ENCODE results near the gene MAPK4.

The MAPK4 gene

GRCh38 chr18:50653402-50654093 is 93.7 kb downstream of the MAPK4 start:
- H3K36me3 ChIP-seq (ENCODE audit: insufficient read depth, low read length) = no peaks in the 10 kb centered on the region
- TF ChIP-seq EZH2 (IDR thresholded peaks at IDR 0.05; ENCODE audit: borderline replicate concordance, low read depth, low read length, severe bottlenecking) (no peak), CTCF (IDR thresholded peaks at IDR 0.05; ENCODE audit: borderline replicate concordance, extremely low read depth, low read length, poor library complexity, severe bottlenecking) (no peak)
- H3K9me3 ChIP-seq (ENCODE audit: insufficient read depth, low read length, severe bottlenecking) = no peaks in the 10 kb centered on the region
- H3K27ac ChIP-seq (ENCODE audit: low read length) = no peak overlapping the region
- H3K27me3 ChIP-seq (ENCODE audit: insufficient read depth, low read length, poor library complexity) = no peaks in the 10 kb centered on the region
- no peaks in the 10 kb centered on the region for H4K20me1 ChIP-seq (ENCODE audit: insufficient read depth, low read length)
- no peak for DNase-seq
- no peak overlapping the region for H3K4me2 ChIP-seq (ENCODE audit: insufficient read depth, low read length)
- H2AFZ ChIP-seq (ENCODE audit: low read depth, low read length) = no peak overlapping the region
- H3K9ac ChIP-seq (ENCODE audit: low read depth, low read length) = no peak overlapping the region
- no peaks in the 10 kb centered on the region for H3K79me2 ChIP-seq (ENCODE audit: insufficient read depth, low read length)
- H3K4me3 ChIP-seq (ENCODE audit: low read depth in 1 of 2, low read length in 2 of 2) = no peak overlapping the region
- H3K4me1 ChIP-seq (ENCODE audit: insufficient read depth, low read length) = no peaks in the 10 kb centered on the region
- no peak for ATAC-seq (ENCODE audit: insufficient read depth, low read depth)

GRCh38 chr18:50654211-50654610 is 94.3 kb downstream of the MAPK4 start:
- no peaks in the 10 kb centered on the region for H3K27me3 ChIP-seq (ENCODE audit: insufficient read depth, low read length, poor library complexity)
- H2AFZ ChIP-seq (ENCODE audit: low read depth, low read length) = no peak overlapping the region
- no peak overlapping the region for H3K4me3 ChIP-seq (ENCODE audit: low read depth in 1 of 2, low read length in 2 of 2)
- H3K9me3 ChIP-seq (ENCODE audit: insufficient read depth, low read length, severe bottlenecking) = no peaks in the 10 kb centered on the region
- TF ChIP-seq CTCF (IDR thresholded peaks at IDR 0.05; ENCODE audit: borderline replicate concordance, extremely low read depth, low read length, poor library complexity, severe bottlenecking) = no peak
- TF ChIP-seq EZH2 (IDR thresholded peaks at IDR 0.05; ENCODE audit: borderline replicate concordance, low read depth, low read length, severe bottlenecking) = no peak
- no peaks in the 10 kb centered on the region for H3K36me3 ChIP-seq (ENCODE audit: insufficient read depth, low read length)
- no peak for DNase-seq
- no peaks in the 10 kb centered on the region for H4K20me1 ChIP-seq (ENCODE audit: insufficient read depth, low read length)
- no peaks in the 10 kb centered on the region for H3K4me1 ChIP-seq (ENCODE audit: insufficient read depth, low read length)
- no peak overlapping the region for H3K4me2 ChIP-seq (ENCODE audit: insufficient read depth, low read length)
- no peak overlapping the region for H3K27ac ChIP-seq (ENCODE audit: low read length)
- no peak overlapping the region for H3K9ac ChIP-seq (ENCODE audit: low read depth, low read length)
- ATAC-seq (ENCODE audit: insufficient read depth, low read depth) = no peak
- H3K79me2 ChIP-seq (ENCODE audit: insufficient read depth, low read length) = no peaks in the 10 kb centered on the region

GRCh38 chr18:50654658-50655550 is 95.0 kb downstream of the MAPK4 start:
- Histone ChIP-seq H3K4me3 (ENCODE audit: low read depth in 1 of 2, low read length in 2 of 2) (no peak overlapping the region), H3K4me1 (ENCODE audit: insufficient read depth, low read length) (no peaks in the 10 kb centered on the region), H4K20me1 (ENCODE audit: insufficient read depth, low read length) (no peaks in the 10 kb centered on the region), H2AFZ (ENCODE audit: low read depth, low read length) (no peak overlapping the region), H3K9ac (ENCODE audit: low read depth, low read length) (no peak overlapping the region), H3K27ac (ENCODE audit: low read length) (no peak overlapping the region), H3K4me2 (ENCODE audit: insufficient read depth, low read length) (no peak overlapping the region), H3K9me3 (ENCODE audit: insufficient read depth, low read length, severe bottlenecking) (no peaks in the 10 kb centered on the region), H3K79me2 (ENCODE audit: insufficient read depth, low read length) (no peaks in the 10 kb centered on the region), H3K36me3 (ENCODE audit: insufficient read depth, low read length) (no peaks in the 10 kb centered on the region), H3K27me3 (ENCODE audit: insufficient read depth, low read length, poor library complexity) (no peaks in the 10 kb centered on the region)
- ATAC-seq (ENCODE audit: insufficient read depth, low read depth) (no peak), DNase-seq (no peak)
- no peak for TF ChIP-seq EZH2 (IDR thresholded peaks at IDR 0.05; ENCODE audit: borderline replicate concordance, low read depth, low read length, severe bottlenecking)
- TF ChIP-seq CTCF (IDR thresholded peaks at IDR 0.05; ENCODE audit: borderline replicate concordance, extremely low read depth, low read length, poor library complexity, severe bottlenecking) = no peak

Measured in DND-41 (cell line).